Dedifferentiated amniotic fluid mesenchymal stem cell (primary cell): ENCODE measurements around the gene LIPN.

Experiments used
- DNase-seq: peaks from one replicate; pipeline ENCODE4 v3.0.0-alpha.2; 2016; ENCODE audit errors: extremely low spot score

LIPN gene

GRCh38 chr10:88828310-88828709 lies 68.5 kb downstream of the LIPN start:
- DNase-seq, result no peak
